Mesendoderm (in vitro differentiated cells): ENCODE measurements around the gene BAIAP2.

Source experiments
- DNase-seq: peaks from one replicate; pipeline ENCODE4 v3.0.0; 2013
- H2AK5ac ChIP-seq: 2 replicates; pipeline ENCODE4 v1.6.1; 2013; ENCODE audit warnings: low read length, inconsistent platforms
- H2BK120ac ChIP-seq: 2 replicates; pipeline ENCODE4 v1.6.1; 2013; ENCODE audit warnings: low read depth, mild to moderate bottlenecking, low read length, moderate library complexity, mixed read lengths
- H2BK15ac ChIP-seq: replicated peaks from 2 replicates; pipeline ENCODE4 v1.6.1; 2013; ENCODE audit warnings: low read depth, mild to moderate bottlenecking, moderate library complexity
- H2BK5ac ChIP-seq: 2 replicates; pipeline ENCODE4 v1.6.1; 2013; ENCODE audit warnings: low read length, inconsistent platforms
- H3K18ac ChIP-seq: 2 replicates; pipeline ENCODE4 v1.6.1; 2013; ENCODE audit warnings: mild to moderate bottlenecking, low read length, mixed read lengths
- H3K23ac ChIP-seq: one replicate; pipeline ENCODE4 v1.6.1; 2013; ENCODE audit warnings: low read length
- H3K27ac ChIP-seq: 2 replicates; pipeline ENCODE4 v1.5.1; 2013; ENCODE audit warnings: low read depth, mild to moderate bottlenecking, inconsistent platforms, low read length, moderate library complexity
- H3K27me3 ChIP-seq: 2 replicates; pipeline ENCODE4 v1.6.1; 2013; ENCODE audit warnings: low read length, control low read depth, mild to moderate bottlenecking, inconsistent platforms; ENCODE audit not compliant: insufficient read depth, poor library complexity
- H3K36me3 ChIP-seq: 2 replicates; pipeline ENCODE4 v1.6.1; 2013; ENCODE audit warnings: low read length, inconsistent platforms; ENCODE audit not compliant: control insufficient read depth, insufficient read depth
- H3K4ac ChIP-seq: one replicate; pipeline ENCODE4 v1.6.1; 2013; ENCODE audit warnings: low read depth, mild to moderate bottlenecking, low read length, moderate library complexity
- H3K4me1 ChIP-seq: 2 replicates; pipeline ENCODE4 v1.6.1; 2013; ENCODE audit warnings: low read depth, low read length, inconsistent platforms; ENCODE audit not compliant: control insufficient read depth
- H3K4me2 ChIP-seq: 2 replicates; pipeline ENCODE4 v1.6.1; 2013; ENCODE audit warnings: low read length
- H3K4me3 ChIP-seq: 2 replicates; pipeline ENCODE4 v1.5.1; 2013; ENCODE audit warnings: mild to moderate bottlenecking, low read length
- H3K56ac ChIP-seq: one replicate; pipeline ENCODE4 v1.6.1; 2013; ENCODE audit warnings: low read length
- H3K79me1 ChIP-seq: 2 replicates; pipeline ENCODE4 v1.6.1; 2013; ENCODE audit warnings: low read length, inconsistent platforms
- H3K79me2 ChIP-seq: 2 replicates; pipeline ENCODE4 v1.6.1; 2013; ENCODE audit warnings: mild to moderate bottlenecking, low read length; ENCODE audit not compliant: control insufficient read depth, insufficient read depth
- H3K9ac ChIP-seq: 2 replicates; pipeline ENCODE4 v1.6.1; 2013; ENCODE audit warnings: low read length, inconsistent platforms
- H4K5ac ChIP-seq: one replicate; pipeline ENCODE4 v1.6.1; 2013; ENCODE audit warnings: low read length
- H4K8ac ChIP-seq: one replicate; pipeline ENCODE4 v1.6.1; 2013; ENCODE audit warnings: low read depth, mild to moderate bottlenecking, control low read depth, low read length, moderate library complexity
- WGBS: extraction: QIAGEN DNeasy Blood & Tissue Kit; methylation state at CpG from one replicate; pipeline ENCODE4 v1.1.7; 2013; ENCODE audit warnings: low lambda C conversion rate, missing lambda C conversion rate; ENCODE audit not compliant: insufficient coverage; ENCODE audit errors: extremely low coverage; 5-methylcytosine and 5-hydroxymethylcytosine counted together

Gene BAIAP2

GRCh38 chr17:81006891-81007290 is 28.1 kb upstream of the BAIAP2 start:
- Histone ChIP-seq H3K9ac (no peak overlapping the region), H3K27me3 (peaks cover 7% of the 10 kb centered on the region), H2BK15ac (no peak overlapping the region), H2BK120ac (no peak overlapping the region), H3K23ac (no peak overlapping the region), H3K79me2 (no peaks in the 10 kb centered on the region), H3K36me3 (no peaks in the 10 kb centered on the region), H3K79me1 (no peaks in the 10 kb centered on the region), H3K27ac (no peak overlapping the region), H3K18ac (no peak overlapping the region), H3K4me2 (no peak overlapping the region), H3K4me3 (no peak overlapping the region), H3K4me1 (no peaks in the 10 kb centered on the region), H2AK5ac (no peak overlapping the region), H2BK5ac (no peak overlapping the region), H3K4ac (no peak overlapping the region), H3K56ac (no peak overlapping the region), H4K5ac (no peak overlapping the region), H4K8ac (no peak overlapping the region)
- no CpG with 5 or more reads among the region's 10 CpGs for WGBS
- DNase-seq: no peak

- H3K18ac ChIP-seq: no peak overlapping the region
- no peak overlapping the region for H3K27ac ChIP-seq
- H3K4me1 ChIP-seq: no peaks in the 10 kb centered on the region
- H3K4me2 ChIP-seq: no peak overlapping the region
- H2BK15ac ChIP-seq: no peak overlapping the region
- H3K79me1 ChIP-seq: no peaks in the 10 kb centered on the region
- no peak overlapping the region for H3K56ac ChIP-seq
- H3K23ac ChIP-seq: no peak overlapping the region
- H2BK120ac ChIP-seq: no peak overlapping the region
- no peaks in the 10 kb centered on the region for H3K36me3 ChIP-seq
- no peak overlapping the region for H3K4ac ChIP-seq
- H3K79me2 ChIP-seq: no peaks in the 10 kb centered on the region
- no peak overlapping the region for H4K8ac ChIP-seq
- H3K27me3 ChIP-seq: peaks cover 7% of the 10 kb centered on the region
- no peak overlapping the region for H2BK5ac ChIP-seq
- H3K9ac ChIP-seq: no peak overlapping the region
- peak; percentile 80 for DNase-seq
- H3K4me3 ChIP-seq: no peak overlapping the region
- no CpG with 5 or more reads among the region's 11 CpGs for WGBS
- H4K5ac ChIP-seq: no peak overlapping the region
- H2AK5ac ChIP-seq: no peak overlapping the region
Observed at GRCh38 chr17:81008140-81008539, 26.8 kb upstream of the BAIAP2 start.

DNA sequence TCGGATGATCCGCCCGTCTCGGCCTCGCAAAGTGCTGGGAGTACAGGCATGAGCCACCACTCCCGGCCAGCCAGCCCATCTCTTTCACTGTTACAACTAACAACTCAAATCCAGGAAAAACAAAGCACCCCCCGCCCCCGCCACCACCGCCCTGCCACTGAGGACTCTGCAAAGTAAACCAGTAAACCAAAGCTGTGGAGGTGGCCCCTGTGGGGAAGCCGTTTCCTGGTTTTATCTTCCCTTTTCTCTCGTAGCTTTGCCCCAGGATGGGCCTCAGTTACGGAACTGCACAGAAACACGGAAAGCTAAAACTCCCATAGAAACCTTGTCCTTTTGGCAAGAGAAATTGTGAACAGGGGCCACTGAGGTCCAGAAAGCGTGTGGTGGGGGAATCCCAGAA is 25.8 kb upstream of the BAIAP2 start:
- WGBS: no CpG with 5 or more reads among the region's 14 CpGs
- H2BK5ac ChIP-seq: no peak overlapping the region
- H3K79me1 ChIP-seq: no peaks in the 10 kb centered on the region
- no peak overlapping the region for H2BK120ac ChIP-seq
- H3K27ac ChIP-seq: no peak overlapping the region
- H3K23ac ChIP-seq: no peak overlapping the region
- no peak overlapping the region for H3K18ac ChIP-seq
- H3K4me1 ChIP-seq: no peaks in the 10 kb centered on the region
- H3K4me3 ChIP-seq: no peak overlapping the region
- no peak overlapping the region for H2AK5ac ChIP-seq
- H4K5ac ChIP-seq: no peak overlapping the region
- no peaks in the 10 kb centered on the region for H3K79me2 ChIP-seq
- DNase-seq: no peak
- H3K9ac ChIP-seq: no peak overlapping the region
- no peak overlapping the region for H3K4me2 ChIP-seq
- no peak overlapping the region for H2BK15ac ChIP-seq
- H3K4ac ChIP-seq: no peak overlapping the region
- no peak overlapping the region for H3K56ac ChIP-seq
- no peak overlapping the region for H4K8ac ChIP-seq
- peaks cover 3% of the 10 kb centered on the region for H3K27me3 ChIP-seq
- H3K36me3 ChIP-seq: no peaks in the 10 kb centered on the region

- no peak overlapping the region for H3K9ac ChIP-seq
- H3K4me3 ChIP-seq: no peak overlapping the region
- no peak overlapping the region for H3K18ac ChIP-seq
- no peaks in the 10 kb centered on the region for H3K4me1 ChIP-seq
- H3K79me2 ChIP-seq: no peaks in the 10 kb centered on the region
- H3K4me2 ChIP-seq: no peak overlapping the region
- no peak for DNase-seq
- no peak overlapping the region for H2BK120ac ChIP-seq
- no peak overlapping the region for H3K23ac ChIP-seq
- no peak overlapping the region for H3K27ac ChIP-seq
- no peak overlapping the region for H3K4ac ChIP-seq
- H3K56ac ChIP-seq: no peak overlapping the region
- H3K36me3 ChIP-seq: no peaks in the 10 kb centered on the region
- H4K8ac ChIP-seq: no peak overlapping the region
- no peaks in the 10 kb centered on the region for H3K79me1 ChIP-seq
- no peak overlapping the region for H2BK15ac ChIP-seq
- no peak overlapping the region for H4K5ac ChIP-seq
- no CpG with 5 or more reads among the region's 2 CpGs for WGBS
- H3K27me3 ChIP-seq: no peaks in the 10 kb centered on the region
- H2AK5ac ChIP-seq: no peak overlapping the region
- no peak overlapping the region for H2BK5ac ChIP-seq
Observed at GRCh38 chr17:81010935-81011334, 24.0 kb upstream of the BAIAP2 start.

GRCh38 chr17:81011951-81012350 is 23.0 kb upstream of the BAIAP2 start:
- no peak overlapping the region for H3K4me3 ChIP-seq
- H3K27me3 ChIP-seq: no peaks in the 10 kb centered on the region
- H2AK5ac ChIP-seq: no peak overlapping the region
- H4K8ac ChIP-seq: no peak overlapping the region
- H3K56ac ChIP-seq: no peak overlapping the region
- no peak overlapping the region for H3K4ac ChIP-seq
- no peak overlapping the region for H3K9ac ChIP-seq
- H3K36me3 ChIP-seq: no peaks in the 10 kb centered on the region
- no peaks in the 10 kb centered on the region for H3K79me2 ChIP-seq
- no peaks in the 10 kb centered on the region for H3K79me1 ChIP-seq
- H3K4me1 ChIP-seq: no peaks in the 10 kb centered on the region
- H3K18ac ChIP-seq: no peak overlapping the region
- H4K5ac ChIP-seq: no peak overlapping the region
- no peak overlapping the region for H2BK15ac ChIP-seq
- no CpG with 5 or more reads among the region's 3 CpGs for WGBS
- no peak overlapping the region for H3K4me2 ChIP-seq
- no peak overlapping the region for H3K23ac ChIP-seq
- no peak overlapping the region for H2BK120ac ChIP-seq
- no peak overlapping the region for H3K27ac ChIP-seq
- H2BK5ac ChIP-seq: no peak overlapping the region
- DNase-seq: no peak

GRCh38 chr17:81012574-81013447 is 22.1 kb upstream of the BAIAP2 start:
- Histone ChIP-seq H3K27me3 (no peaks in the 10 kb centered on the region), H3K79me1 (no peaks in the 10 kb centered on the region), H3K18ac (no peak overlapping the region), H3K4me1 (no peaks in the 10 kb centered on the region), H3K79me2 (no peaks in the 10 kb centered on the region), H2BK15ac (no peak overlapping the region), H3K27ac (no peak overlapping the region), H2BK5ac (no peak overlapping the region), H2AK5ac (no peak overlapping the region), H2BK120ac (no peak overlapping the region), H3K9ac (no peak overlapping the region), H3K56ac (no peak overlapping the region), H4K5ac (no peak overlapping the region), H3K36me3 (no peaks in the 10 kb centered on the region), H3K4me2 (no peak overlapping the region), H3K4ac (no peak overlapping the region), H3K23ac (no peak overlapping the region), H4K8ac (no peak overlapping the region), H3K4me3 (no peak overlapping the region)
- no peak for DNase-seq
- WGBS: no CpG with 5 or more reads among the region's 13 CpGs
